HEK293 (cell line): ENCODE measurements around the gene TAS1R3.

Experiments
- BCL11B ChIP-seq: fragments of 450-650 bp; formaldehyde crosslinking; IDR thresholded peaks from 2 replicates; pipeline ENCODE4 v1.5.1; 2016; ENCODE audit warnings: low read depth, missing biosample characterization, missing genetic modification characterization
- HOXA7 ChIP-seq: sonication (generic); formaldehyde crosslinking; IDR thresholded peaks from 2 replicates; pipeline ENCODE4 v1.8.1; 2022; ENCODE audit warnings: missing genetic modification reagents, borderline replicate concordance
- IKZF3 ChIP-seq: fragments of 450-650 bp; IDR thresholded peaks from 2 replicates; pipeline ENCODE4 v1.5.0; 2018; ENCODE audit warnings: missing biosample characterization, mild to moderate bottlenecking, missing genetic modification characterization, moderate library complexity
- OSR2 ChIP-seq: fragments of 450-650 bp; formaldehyde crosslinking; IDR thresholded peaks from 2 replicates; pipeline ENCODE4 v1.5.1; 2016; ENCODE audit warnings: missing biosample characterization, missing genetic modification characterization
- SCRT1 ChIP-seq: fragments of 450-650 bp; formaldehyde crosslinking; IDR thresholded peaks from 2 replicates; pipeline ENCODE4 v1.5.1; 2016; ENCODE audit warnings: missing biosample characterization, missing genetic modification characterization, borderline replicate concordance
- YY1 ChIP-seq: fragments of 450-650 bp; formaldehyde crosslinking; IDR thresholded peaks from 2 replicates; pipeline ENCODE4 v1.5.1; 2018; ENCODE audit warnings: missing biosample characterization, missing genetic modification characterization
- ZNF112 ChIP-seq: fragments of 450-650 bp; formaldehyde crosslinking; IDR thresholded peaks from 2 replicates; pipeline ENCODE4 v1.5.0; 2017; ENCODE audit warnings: missing biosample characterization, missing genetic modification characterization
- ZNF146 ChIP-seq: fragments of 450-650 bp; formaldehyde crosslinking; IDR thresholded peaks from 2 replicates; pipeline ENCODE4 v1.5.1; 2016; ENCODE audit warnings: missing biosample characterization, missing genetic modification characterization
- ZNF169 ChIP-seq: fragments of 450-650 bp; formaldehyde crosslinking; IDR thresholded peaks from 2 replicates; pipeline ENCODE4 v1.5.1; 2016; ENCODE audit warnings: missing biosample characterization, missing genetic modification characterization
- ZNF19 ChIP-seq: fragments of 450-650 bp; formaldehyde crosslinking; IDR thresholded peaks from 2 replicates; pipeline ENCODE4; 2016; ENCODE audit warnings: missing biosample characterization, missing genetic modification characterization, low read depth
- ZNF221 ChIP-seq: fragments of 450-650 bp; formaldehyde crosslinking; IDR thresholded peaks from 2 replicates; pipeline ENCODE4 v1.5.1; 2017; ENCODE audit warnings: missing biosample characterization, missing genetic modification characterization, borderline replicate concordance
- ZNF248 ChIP-seq: fragments of 450-650 bp; formaldehyde crosslinking; IDR thresholded peaks from 2 replicates; pipeline ENCODE4 v1.5.1; 2017; ENCODE audit warnings: missing biosample characterization, missing genetic modification characterization
- ZNF311 ChIP-seq: fragments of 450-650 bp; formaldehyde crosslinking; IDR thresholded peaks from 2 replicates; pipeline ENCODE4 v1.5.1; 2017; ENCODE audit warnings: missing biosample characterization, missing genetic modification characterization, borderline replicate concordance
- ZNF324 ChIP-seq: fragments of 450-650 bp; formaldehyde crosslinking; IDR thresholded peaks from 2 replicates; pipeline ENCODE4 v1.5.1; 2016; ENCODE audit warnings: missing biosample characterization, missing genetic modification characterization
- ZNF37A ChIP-seq: fragments of 450-650 bp; IDR thresholded peaks from 2 replicates; pipeline ENCODE4 v1.5.1; 2018; ENCODE audit warnings: missing biosample characterization, missing genetic modification characterization
- ZNF521 ChIP-seq: fragments of 450-650 bp; formaldehyde crosslinking; IDR thresholded peaks from 2 replicates; pipeline ENCODE4 v1.5.1; 2017; ENCODE audit warnings: missing biosample characterization, mild to moderate bottlenecking, missing genetic modification characterization
- ZNF555 ChIP-seq: fragments of 450-650 bp; formaldehyde crosslinking; conservative IDR thresholded peaks from 2 replicates; pipeline ENCODE4 v1.5.1; 2017; ENCODE audit warnings: missing biosample characterization, mild to moderate bottlenecking, missing genetic modification characterization, inconsistent platforms
- ZNF610 ChIP-seq: fragments of 450-650 bp; formaldehyde crosslinking; IDR thresholded peaks from 2 replicates; pipeline ENCODE4 v1.5.1; 2016; ENCODE audit warnings: missing biosample characterization, missing genetic modification characterization, borderline replicate concordance
- ZNF654 ChIP-seq: fragments of 450-650 bp; formaldehyde crosslinking; IDR thresholded peaks from 2 replicates; pipeline ENCODE4 v1.5.1; 2016; ENCODE audit warnings: low read depth, missing biosample characterization, missing genetic modification characterization
- ZNF658 ChIP-seq: fragments of 450-650 bp; formaldehyde crosslinking; IDR thresholded peaks from 2 replicates; pipeline ENCODE4; 2016; ENCODE audit warnings: missing biosample characterization, missing genetic modification characterization
- ZNF670 ChIP-seq: fragments of 450-650 bp; formaldehyde crosslinking; IDR thresholded peaks from 2 replicates; pipeline ENCODE4 v1.5.1; 2016; ENCODE audit warnings: missing biosample characterization, missing genetic modification characterization, low read depth
- ZNF707 ChIP-seq: fragments of 450-650 bp; formaldehyde crosslinking; IDR thresholded peaks from 2 replicates; pipeline ENCODE4 v1.5.1; 2016; ENCODE audit warnings: missing biosample characterization, missing genetic modification characterization
- ZNF791 ChIP-seq: fragments of 450-650 bp; formaldehyde crosslinking; IDR thresholded peaks from 2 replicates; pipeline ENCODE4 v1.5.1; 2016; ENCODE audit warnings: missing biosample characterization, missing genetic modification characterization
- ZNF830 ChIP-seq: fragments of 450-650 bp; IDR thresholded peaks from 2 replicates; pipeline ENCODE4 v1.5.0; 2018; ENCODE audit warnings: missing biosample characterization, missing genetic modification characterization, low read depth, mild to moderate bottlenecking, moderate library complexity
- TF ChIP-seq, protein P1 (sequence below): fragments of 450-650 bp; formaldehyde crosslinking; IDR thresholded peaks from 2 replicates; pipeline ENCODE4 v1.5.1; 2016; ENCODE audit warnings: missing biosample characterization, missing genetic modification characterization
- TF ChIP-seq, protein P2 (sequence below): fragments of 450-650 bp; formaldehyde crosslinking; IDR thresholded peaks from 2 replicates; pipeline ENCODE4 v1.5.1; 2017; ENCODE audit warnings: missing biosample characterization, missing genetic modification characterization
- TF ChIP-seq, protein P3 (sequence below): fragments of 450-650 bp; formaldehyde crosslinking; IDR thresholded peaks from 2 replicates; pipeline ENCODE4 v1.5.1; 2016; ENCODE audit warnings: missing biosample characterization, missing genetic modification characterization
- TF ChIP-seq, protein P4 (sequence below): fragments of 450-650 bp; formaldehyde crosslinking; IDR thresholded peaks from 2 replicates; pipeline ENCODE4 v1.5.1; 2016; ENCODE audit warnings: missing biosample characterization, missing genetic modification characterization
- TF ChIP-seq, protein P5 (sequence below): sonication (generic); formaldehyde crosslinking; IDR thresholded peaks from 2 replicates; pipeline ENCODE4 v1.8.1; 2022; ENCODE audit warnings: mild to moderate bottlenecking, moderate library complexity, missing genetic modification reagents
- TF ChIP-seq, protein P6 (sequence below): fragments of 450-650 bp; formaldehyde crosslinking; IDR thresholded peaks from 2 replicates; pipeline ENCODE4 v1.5.1; 2016; ENCODE audit warnings: missing biosample characterization, missing genetic modification characterization

The TAS1R3 gene

DNA sequence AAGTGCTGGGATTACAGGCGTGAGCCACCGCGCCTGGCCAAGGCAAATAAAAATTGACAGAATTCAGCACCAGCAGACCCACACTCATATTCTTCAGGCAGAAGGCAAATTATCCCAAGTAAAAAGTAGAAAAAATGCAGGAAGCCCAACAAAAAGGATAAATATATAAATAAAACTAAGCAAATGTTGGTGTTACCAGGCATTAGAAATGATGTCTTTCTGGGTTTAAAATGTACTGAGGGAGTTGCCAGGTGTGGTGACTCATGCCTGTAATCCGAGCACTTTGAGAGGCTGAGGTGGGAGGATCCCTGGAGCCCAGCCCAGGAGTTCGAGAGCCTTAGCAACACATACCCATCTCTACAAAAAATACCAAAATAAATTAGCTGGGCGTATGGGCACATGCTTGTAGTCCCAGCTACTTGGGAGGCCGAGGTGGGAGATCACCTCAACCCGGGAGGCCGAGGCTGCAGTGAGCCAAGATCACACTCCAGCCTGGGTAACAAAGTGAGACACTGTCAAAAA is 12.9 kb upstream of the TAS1R3 start (continued):
- no peak for TF ChIP-seq ZNF670 (tag by site-specific recombination)
- no peak for TF ChIP-seq ZNF146 (tag by site-specific recombination)
- TF ChIP-seq, protein P1, sequence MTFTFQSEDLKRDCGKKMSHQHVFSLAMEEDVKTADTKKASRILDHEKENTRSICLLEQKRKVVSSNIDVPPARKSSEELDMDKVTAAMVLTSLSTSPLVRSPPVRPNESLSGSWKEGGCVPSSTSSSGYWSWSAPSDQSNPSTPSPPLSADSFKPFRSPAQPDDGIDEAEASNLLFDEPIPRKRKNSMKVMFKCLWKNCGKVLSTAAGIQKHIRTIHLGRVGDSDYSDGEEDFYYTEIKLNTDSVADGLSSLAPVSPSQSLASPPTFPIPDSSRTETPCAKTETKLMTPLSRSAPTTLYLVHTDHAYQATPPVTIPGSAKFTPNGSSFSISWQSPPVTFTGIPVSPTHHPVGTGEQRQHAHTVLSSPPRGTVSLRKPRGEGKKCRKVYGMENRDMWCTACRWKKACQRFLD: no peak
- TF ChIP-seq YY1 (tag by site-specific recombination): no peak
- TF ChIP-seq, protein P2, sequence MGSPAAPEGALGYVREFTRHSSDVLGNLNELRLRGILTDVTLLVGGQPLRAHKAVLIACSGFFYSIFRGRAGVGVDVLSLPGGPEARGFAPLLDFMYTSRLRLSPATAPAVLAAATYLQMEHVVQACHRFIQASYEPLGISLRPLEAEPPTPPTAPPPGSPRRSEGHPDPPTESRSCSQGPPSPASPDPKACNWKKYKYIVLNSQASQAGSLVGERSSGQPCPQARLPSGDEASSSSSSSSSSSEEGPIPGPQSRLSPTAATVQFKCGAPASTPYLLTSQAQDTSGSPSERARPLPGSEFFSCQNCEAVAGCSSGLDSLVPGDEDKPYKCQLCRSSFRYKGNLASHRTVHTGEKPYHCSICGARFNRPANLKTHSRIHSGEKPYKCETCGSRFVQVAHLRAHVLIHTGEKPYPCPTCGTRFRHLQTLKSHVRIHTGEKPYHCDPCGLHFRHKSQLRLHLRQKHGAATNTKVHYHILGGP (tag by site-specific recombination): no peak
- TF ChIP-seq ZNF169: no peak
- TF ChIP-seq ZNF221 (tag by site-specific recombination): no peak
- no peak for TF ChIP-seq ZNF521 (tag by site-specific recombination)
- no peak for TF ChIP-seq ZNF654 (tag by site-specific recombination)
- TF ChIP-seq, protein P3, sequence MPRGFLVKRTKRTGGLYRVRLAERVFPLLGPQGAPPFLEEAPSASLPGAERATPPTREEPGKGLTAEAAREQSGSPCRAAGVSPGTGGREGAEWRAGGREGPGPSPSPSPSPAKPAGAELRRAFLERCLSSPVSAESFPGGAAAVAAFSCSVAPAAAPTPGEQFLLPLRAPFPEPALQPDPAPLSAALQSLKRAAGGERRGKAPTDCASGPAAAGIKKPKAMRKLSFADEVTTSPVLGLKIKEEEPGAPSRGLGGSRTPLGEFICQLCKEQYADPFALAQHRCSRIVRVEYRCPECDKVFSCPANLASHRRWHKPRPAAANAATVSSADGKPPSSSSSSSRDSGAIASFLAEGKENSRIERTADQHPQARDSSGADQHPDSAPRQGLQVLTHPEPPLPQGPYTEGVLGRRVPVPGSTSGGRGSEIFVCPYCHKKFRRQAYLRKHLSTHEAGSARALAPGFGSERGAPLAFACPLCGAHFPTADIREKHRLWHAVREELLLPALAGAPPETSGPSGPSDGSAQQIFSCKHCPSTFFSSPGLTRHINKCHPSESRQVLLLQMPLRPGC (tag by site-specific recombination): no peak
- TF ChIP-seq HOXA7 (CRISPR knock-in tag): no peak
- TF ChIP-seq ZNF658 (tag by site-specific recombination): no peak
- TF ChIP-seq ZNF248 (tag by site-specific recombination): no peak
- TF ChIP-seq ZNF37A (tag by site-specific recombination): no peak
- peak; percentile 57 for TF ChIP-seq OSR2 (tag by site-specific recombination)
- TF ChIP-seq, protein P4, sequence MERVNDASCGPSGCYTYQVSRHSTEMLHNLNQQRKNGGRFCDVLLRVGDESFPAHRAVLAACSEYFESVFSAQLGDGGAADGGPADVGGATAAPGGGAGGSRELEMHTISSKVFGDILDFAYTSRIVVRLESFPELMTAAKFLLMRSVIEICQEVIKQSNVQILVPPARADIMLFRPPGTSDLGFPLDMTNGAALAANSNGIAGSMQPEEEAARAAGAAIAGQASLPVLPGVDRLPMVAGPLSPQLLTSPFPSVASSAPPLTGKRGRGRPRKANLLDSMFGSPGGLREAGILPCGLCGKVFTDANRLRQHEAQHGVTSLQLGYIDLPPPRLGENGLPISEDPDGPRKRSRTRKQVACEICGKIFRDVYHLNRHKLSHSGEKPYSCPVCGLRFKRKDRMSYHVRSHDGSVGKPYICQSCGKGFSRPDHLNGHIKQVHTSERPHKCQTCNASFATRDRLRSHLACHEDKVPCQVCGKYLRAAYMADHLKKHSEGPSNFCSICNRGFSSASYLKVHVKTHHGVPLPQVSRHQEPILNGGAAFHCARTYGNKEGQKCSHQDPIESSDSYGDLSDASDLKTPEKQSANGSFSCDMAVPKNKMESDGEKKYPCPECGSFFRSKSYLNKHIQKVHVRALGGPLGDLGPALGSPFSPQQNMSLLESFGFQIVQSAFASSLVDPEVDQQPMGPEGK: no peak
- TF ChIP-seq SCRT1 (tag by site-specific recombination): no peak
- TF ChIP-seq, protein P5, sequence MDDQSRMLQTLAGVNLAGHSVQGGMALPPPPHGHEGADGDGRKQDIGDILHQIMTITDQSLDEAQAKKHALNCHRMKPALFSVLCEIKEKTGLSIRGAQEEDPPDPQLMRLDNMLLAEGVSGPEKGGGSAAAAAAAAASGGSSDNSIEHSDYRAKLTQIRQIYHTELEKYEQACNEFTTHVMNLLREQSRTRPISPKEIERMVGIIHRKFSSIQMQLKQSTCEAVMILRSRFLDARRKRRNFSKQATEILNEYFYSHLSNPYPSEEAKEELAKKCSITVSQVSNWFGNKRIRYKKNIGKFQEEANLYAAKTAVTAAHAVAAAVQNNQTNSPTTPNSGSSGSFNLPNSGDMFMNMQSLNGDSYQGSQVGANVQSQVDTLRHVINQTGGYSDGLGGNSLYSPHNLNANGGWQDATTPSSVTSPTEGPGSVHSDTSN (CRISPR knock-in tag): no peak
- TF ChIP-seq, protein P6, sequence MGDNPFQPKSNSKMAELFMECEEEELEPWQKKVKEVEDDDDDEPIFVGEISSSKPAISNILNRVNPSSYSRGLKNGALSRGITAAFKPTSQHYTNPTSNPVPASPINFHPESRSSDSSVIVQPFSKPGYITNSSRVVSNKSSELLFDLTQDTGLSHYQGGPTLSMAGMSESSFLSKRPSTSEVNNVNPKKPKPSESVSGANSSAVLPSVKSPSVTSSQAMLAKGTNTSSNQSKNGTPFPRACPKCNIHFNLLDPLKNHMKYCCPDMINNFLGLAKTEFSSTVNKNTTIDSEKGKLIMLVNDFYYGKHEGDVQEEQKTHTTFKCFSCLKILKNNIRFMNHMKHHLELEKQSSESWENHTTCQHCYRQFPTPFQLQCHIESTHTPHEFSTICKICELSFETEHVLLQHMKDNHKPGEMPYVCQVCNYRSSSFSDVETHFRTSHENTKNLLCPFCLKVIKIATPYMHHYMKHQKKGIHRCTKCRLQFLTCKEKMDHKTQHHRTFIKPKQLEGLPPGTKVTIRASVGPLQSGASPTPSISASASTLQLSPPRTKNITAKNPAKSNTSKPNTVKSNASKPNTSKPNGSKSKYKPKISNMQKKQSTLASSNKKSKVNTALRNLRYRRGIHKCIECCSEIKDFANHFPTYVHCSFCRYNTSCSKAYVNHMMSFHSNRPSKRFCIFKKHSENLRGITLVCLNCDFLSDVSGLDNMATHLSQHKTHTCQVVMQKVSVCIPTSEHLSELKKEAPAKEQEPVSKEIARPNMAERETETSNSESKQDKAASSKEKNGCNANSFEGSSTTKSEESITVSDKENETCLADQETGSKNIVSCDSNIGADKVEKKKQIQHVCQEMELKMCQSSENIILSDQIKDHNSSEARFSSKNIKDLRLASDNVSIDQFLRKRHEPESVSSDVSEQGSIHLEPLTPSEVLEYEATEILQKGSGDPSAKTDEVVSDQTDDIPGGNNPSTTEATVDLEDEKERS (tag by site-specific recombination): peak; percentile 13; the same call in 1 of the 2 replicates
- no peak for TF ChIP-seq ZNF311 (tag by site-specific recombination)
- TF ChIP-seq ZNF791: no peak
- TF ChIP-seq ZNF610 (tag by site-specific recombination): 0 out of 2 replicates have a peak, but pooled peaks have one; percentile 12
- no peak for TF ChIP-seq ZNF112
- TF ChIP-seq ZNF19 (tag by site-specific recombination): no peak
- TF ChIP-seq BCL11B: no peak
- TF ChIP-seq ZNF555 (tag by site-specific recombination): no peak
- TF ChIP-seq IKZF3 (tag by site-specific recombination): peak; percentile 74
- TF ChIP-seq ZNF707 (tag by site-specific recombination): no peak
- TF ChIP-seq ZNF324 (tag by site-specific recombination): peak; percentile 45; the same call in 1 of the 2 replicates
- no peak for TF ChIP-seq ZNF830
